Natural killer cell (primary cell): Measurements from ENCODE around the gene ACTR1A. TPM values are rescaled to one million over a fixed set of nuclear protein-coding genes. Genes with fewer than 3 reads are reported as not detected.
A peak's percentile ranks its signal among the peaks of the same experiment; 100 is the strongest.

ENCODE experiments used
- ATAC-seq, 3 donors: fragments of 150-1000 bp in 2 of 3; fragments of 200-7000 bp in 1 of 3; cut with Tn5 transposase; 1 replicate in 1 of 3; 2 replicates in 2 of 3; pipeline ENCODE4 v1.10.0; 2021; ENCODE audit warnings: mild to moderate bottlenecking in 2 of 3, moderate library complexity in 2 of 3
- DNase-seq, 2 donors: peaks; one replicate each; pipeline versions ENCODE4 v3.0.0 to v3.0.0-alpha.2; 2013 to 2021; ENCODE audit warnings: mixed read lengths in 1 of 2
- H3K27ac ChIP-seq: one replicate; pipeline ENCODE4 v1.5.1; 2013; ENCODE audit warnings: mild to moderate bottlenecking, low read length
- H3K27me3 ChIP-seq: one replicate; pipeline ENCODE4 v1.6.1; 2013; ENCODE audit warnings: low read length; ENCODE audit not compliant: control insufficient read depth, insufficient read depth
- H3K36me3 ChIP-seq: one replicate; pipeline ENCODE4 v1.6.1; 2013; ENCODE audit warnings: low read length; ENCODE audit not compliant: control insufficient read depth, insufficient read depth
- H3K4me1 ChIP-seq: one replicate; pipeline ENCODE4 v1.6.1; 2013; ENCODE audit warnings: low read length; ENCODE audit not compliant: control insufficient read depth, insufficient read depth
- H3K4me3 ChIP-seq: one replicate; pipeline ENCODE4 v1.5.1; 2013; ENCODE audit warnings: low read length
- H3K9me3 ChIP-seq: one replicate; pipeline ENCODE4 v1.6.1; 2013; ENCODE audit warnings: low read length; ENCODE audit not compliant: control insufficient read depth, insufficient read depth
- H3K27ac Mint-ChIP-seq, 2 donors: one replicate each; pipeline ENCODE4 v1.8.0; 2022; ENCODE audit warnings: mild to moderate bottlenecking in 2 of 2, mixed read lengths in 2 of 2, moderate library complexity in 1 of 2
- H3K27me3 Mint-ChIP-seq, 2 donors: one replicate each; pipeline ENCODE4 v1.8.0; 2022; ENCODE audit warnings: low read depth in 2 of 2, mixed read lengths in 2 of 2
- H3K36me3 Mint-ChIP-seq: one replicate; pipeline ENCODE4 v1.8.0; 2022; ENCODE audit warnings: mixed read lengths
- H3K4me1 Mint-ChIP-seq, 2 donors: one replicate each; pipeline ENCODE4 v1.8.0; 2022; ENCODE audit warnings: mixed read lengths in 2 of 2
- H3K4me3 Mint-ChIP-seq: one replicate; pipeline ENCODE4 v1.8.0; 2022; ENCODE audit warnings: mild to moderate bottlenecking, moderate library complexity, mixed read lengths
- H3K9me3 Mint-ChIP-seq, 2 donors: one replicate each; pipeline ENCODE4 v1.8.0; 2022; ENCODE audit warnings: mixed read lengths in 2 of 2
- CTCF ChIP-seq: fragments of 200-600 bp; IDR thresholded peaks from one replicate; pipeline ENCODE4 v1.8.0; 2022; ENCODE audit warnings: antibody characterized with exemption
- WGBS: methylation state at CpG from one replicate; pipeline ENCODE4 v1.1.7; 2013; ENCODE audit warnings: missing lambda C conversion rate; ENCODE audit not compliant: insufficient coverage; 5-methylcytosine and 5-hydroxymethylcytosine counted together
- intact Hi-C: fragments of 100-400 bp; cut with micrococcal nuclease; formaldehyde crosslinking; loops from one replicate; pipeline ENCODE4 v1.14.2; 2022
- total RNA-seq, 4 donors: library from RNA; stranded (reverse); fragments of 120-200 nt in 1 of 4; gene quantifications; one replicate each; pipeline versions ENCODE4 v1.2.3 to v1.2.4, GENCODE V29; 2013 to 2022

Gene ACTR1A
- total RNA-seq, 3 donors from 2014 or later (not counting 1 experiment from before 2014, with no cell fraction given): 101 to 129 (median 110) TPM

GRCh38 chr10:102438374-102438773 is 64.1 kb downstream of the ACTR1A start:
- Mint-ChIP-seq H3K4me1 (peaks cover 45 to 48% of the 10 kb centered on the region in 2 donors), H3K27ac (peak overlapping the region in 1 of 2 donors; percentile 87), H3K4me3 (no peak overlapping the region)

GRCh38 chr10:102437515-102437914 is 65.0 kb downstream of the ACTR1A start:
- 92% methylated on average over 3 of the region's 3 CpGs for WGBS
- H3K4me3 Mint-ChIP-seq: peak overlapping the region; percentile 85
- H3K4me1 Mint-ChIP-seq: peaks cover 53 to 56% of the 10 kb centered on the region in 2 donors
- no peak for ATAC-seq
- intact Hi-C loops: no loop called here
- no peak for DNase-seq
- H3K27ac Mint-ChIP-seq: peak overlapping the region; percentile 87 to 91
- no peak overlapping the region for H3K27ac ChIP-seq
- no peaks in the 10 kb centered on the region for H3K9me3 Mint-ChIP-seq
- TF ChIP-seq CTCF: no peak
- H3K4me1 ChIP-seq: peaks cover 54% of the 10 kb centered on the region
- H3K36me3 Mint-ChIP-seq: no peaks in the 10 kb centered on the region
- no peaks in the 10 kb centered on the region for H3K9me3 ChIP-seq
- H3K27me3 ChIP-seq: no peaks in the 10 kb centered on the region
- no peak overlapping the region for H3K4me3 ChIP-seq
- H3K36me3 ChIP-seq: no peaks in the 10 kb centered on the region
- H3K27me3 Mint-ChIP-seq: no peaks in the 10 kb centered on the region

More at GRCh38 chr10:102438374-102438773, 64.1 kb downstream of the ACTR1A start:
- WGBS: 82% methylated on average over 1 of the region's 1 CpG
- H3K9me3 ChIP-seq: no peaks in the 10 kb centered on the region
- Mint-ChIP-seq H3K27me3 (no peaks in the 10 kb centered on the region), H3K36me3 (no peaks in the 10 kb centered on the region), H3K9me3 (no peaks in the 10 kb centered on the region)
- DNase-seq (no peak), ATAC-seq (no peak)
- intact Hi-C loops: no loop called here
- H3K4me1 ChIP-seq: peaks cover 47% of the 10 kb centered on the region
- no peak overlapping the region for H3K27ac ChIP-seq
- H3K27me3 ChIP-seq: no peaks in the 10 kb centered on the region
- H3K4me3 ChIP-seq: no peak overlapping the region
- H3K36me3 ChIP-seq: no peaks in the 10 kb centered on the region
- no peak for TF ChIP-seq CTCF

GRCh38 chr10:102436312-102436711 is 66.2 kb downstream of the ACTR1A start:
- TF ChIP-seq CTCF: no peak
- no peak for ATAC-seq
- Histone ChIP-seq H3K4me3 (peak overlapping the region; percentile 42), H3K27ac (peak overlapping the region; percentile 65), H3K9me3 (no peaks in the 10 kb centered on the region), H3K36me3 (no peaks in the 10 kb centered on the region), H3K27me3 (no peaks in the 10 kb centered on the region), H3K4me1 (peaks cover 64% of the 10 kb centered on the region)
- intact Hi-C loops: no loop called here
- H3K4me1 Mint-ChIP-seq: peaks cover 65 to 68% of the 10 kb centered on the region in 2 donors
- no peak for DNase-seq
- peak overlapping the region; percentile 87 to 91 for H3K27ac Mint-ChIP-seq
- H3K9me3 Mint-ChIP-seq: no peaks in the 10 kb centered on the region
- H3K4me3 Mint-ChIP-seq: peak overlapping the region; percentile 85
- H3K27me3 Mint-ChIP-seq: no peaks in the 10 kb centered on the region
- no peaks in the 10 kb centered on the region for H3K36me3 Mint-ChIP-seq
- WGBS: 67% methylated on average over 6 of the region's 6 CpGs
